Measurements from ENCODE around the gene ATG10. TPM values are rescaled to one million over a fixed set of nuclear protein-coding genes. Genes with fewer than 3 reads are reported as not detected.

ATG10 gene
- 10 to 100 TPM in 1 of 4 donors, 1 to 10 TPM in 3; 4.8 to 13.7 (median 8.4) TPM for total RNA-seq

DNA sequence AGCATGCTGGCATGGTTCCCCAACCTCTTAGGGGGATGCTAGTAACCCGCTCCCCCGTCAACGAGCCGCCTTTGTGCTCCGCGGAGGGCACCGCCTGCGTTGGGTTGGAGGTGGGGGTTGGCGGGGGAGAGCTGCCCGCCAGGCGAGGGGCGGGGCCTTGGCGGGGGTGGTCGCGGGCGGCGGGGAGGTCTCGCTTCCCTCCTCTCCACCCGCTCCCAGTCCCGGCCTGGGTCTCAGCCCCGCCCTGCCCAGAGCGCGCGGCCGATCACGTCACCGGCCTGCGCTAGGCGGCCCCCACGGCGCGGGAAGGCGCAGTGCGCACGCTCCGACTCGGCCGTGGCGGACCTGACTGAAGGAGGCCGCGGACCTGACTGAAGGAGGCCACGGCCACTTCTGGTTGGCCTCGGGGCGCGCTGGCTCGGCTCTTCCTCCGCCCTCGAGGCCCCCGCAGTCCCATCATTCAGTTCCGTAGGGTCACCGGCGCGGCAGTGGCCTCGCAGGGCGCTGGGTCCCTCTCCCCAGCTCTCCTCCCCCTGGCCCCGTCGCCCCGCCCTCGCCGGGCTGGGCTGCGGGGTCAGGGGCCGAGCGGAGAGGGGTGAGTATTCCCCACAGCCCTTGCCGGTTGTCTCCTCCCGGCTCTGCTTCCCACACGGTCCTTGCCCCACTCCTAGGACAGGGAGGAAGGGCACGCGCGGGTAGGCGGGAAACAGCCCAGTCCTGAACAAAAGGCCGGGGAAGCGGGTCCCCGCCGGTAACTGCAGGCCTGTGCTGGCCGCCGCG lies at the start of gene ATG10:
Gene ATG10 (plus strand): TSS at position 312 of the 780 bp plus-strand sequence. CDS start 15,548 bp downstream, outside the sequence.
- peak within 1 kb of the TSS; percentile 72 for H3K4me3 ChIP-seq (ENCODE audit: low read depth, poor library complexity, severe bottlenecking)
- TF ChIP-seq POLR2A (IDR thresholded peaks at IDR 0.05) (peak in 1 of 2 donors; percentile 90), CTCF (IDR thresholded peaks at IDR 0.05) (no peak)
- 0% methylated on average over 9 to 35 of the region's 77 CpGs for WGBS, 2 donors
- intact Hi-C loops (cut with DNase I; ENCODE audit: low total_unique reads) = loop anchor here (10.0 kb wide), 1 partner anchor 117 kb away; no protein-coding TSS in a partner anchor
- peak; percentile 81 to 97 for DNase-seq (ENCODE audit: low spot score in 2 of 2)

DNA sequence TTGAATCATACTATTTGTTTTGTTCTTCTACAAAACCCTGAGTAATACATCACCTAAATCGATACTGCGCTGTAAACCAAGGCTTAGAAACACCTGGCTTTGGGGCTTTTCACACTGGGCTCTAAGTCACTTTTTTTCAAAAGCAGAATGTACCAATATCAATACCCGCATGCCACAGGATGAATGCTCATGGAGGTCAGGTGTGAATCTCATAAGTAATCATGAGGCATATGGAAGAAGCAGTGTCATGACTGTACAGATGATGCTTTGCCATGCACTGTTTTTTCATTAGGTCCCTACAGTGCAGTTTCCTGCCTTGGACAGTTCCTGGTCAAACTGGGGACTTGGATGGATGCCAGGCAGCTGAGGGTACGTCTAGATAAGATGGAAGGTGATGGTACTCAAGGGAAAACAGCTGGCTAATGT lies 49.0 kb upstream of the ATG10 start:
- intact Hi-C loops (cut with DNase I; ENCODE audit: low total_unique reads) = no loop called here
- no peak for DNase-seq (ENCODE audit: low spot score in 2 of 2)
- WGBS, 2 donors = 72 to 83% methylated on average over 4 of the region's 4 CpGs
- TF ChIP-seq CTCF (IDR thresholded peaks at IDR 0.05) (no peak), POLR2A (IDR thresholded peaks at IDR 0.05) (no peak)
- H3K4me3 ChIP-seq (ENCODE audit: low read depth, poor library complexity, severe bottlenecking) = no peak overlapping the region

DNA sequence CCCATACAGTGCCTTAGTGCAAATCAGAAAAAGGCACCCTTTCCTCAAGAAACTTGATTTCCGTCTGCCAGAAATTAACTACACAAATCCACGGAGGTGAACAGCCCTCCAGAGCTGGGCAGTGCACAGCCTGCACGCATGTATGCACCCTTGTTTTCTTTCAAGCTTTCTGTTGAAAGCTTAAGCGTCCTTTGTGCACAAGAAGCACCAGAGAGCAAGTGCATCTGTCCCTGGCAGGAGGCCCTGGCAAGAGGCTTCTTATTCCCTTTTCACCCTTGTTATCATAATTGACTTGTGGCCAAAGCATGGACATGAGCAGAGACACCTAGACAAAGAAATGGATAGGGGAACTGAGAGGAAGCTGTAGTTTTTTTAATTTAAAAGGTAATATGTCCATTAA lies 47.4 kb upstream of the ATG10 start:
- TF ChIP-seq POLR2A (IDR thresholded peaks at IDR 0.05) = no peak
- no peak for TF ChIP-seq CTCF (IDR thresholded peaks at IDR 0.05)
- intact Hi-C loops (cut with DNase I; ENCODE audit: low total_unique reads) = no loop called here
- no peak overlapping the region for H3K4me3 ChIP-seq (ENCODE audit: low read depth, poor library complexity, severe bottlenecking)
- DNase-seq (ENCODE audit: low spot score in 2 of 2) = no peak
- 64 to 70% methylated on average over 4 of the region's 4 CpGs for WGBS, 2 donors

- intact Hi-C loops (cut with DNase I; ENCODE audit: low total_unique reads) = no loop called here
- DNase-seq (ENCODE audit: low spot score in 2 of 2) = no peak
- TF ChIP-seq CTCF (IDR thresholded peaks at IDR 0.05) = no peak
- TF ChIP-seq POLR2A (IDR thresholded peaks at IDR 0.05) = no peak
- 89 to 90% methylated on average over 4 of the region's 4 CpGs for WGBS, 2 donors
- no peak overlapping the region for H3K4me3 ChIP-seq (ENCODE audit: low read depth, poor library complexity, severe bottlenecking)
Measured at GRCh38 chr5:81925009-81925408, 46.8 kb upstream of the ATG10 start.

GRCh38 chr5:81925981-81926380 lies 45.8 kb upstream of the ATG10 start:
- DNase-seq (ENCODE audit: low spot score in 2 of 2) = no peak
- 81 to 86% methylated on average over 7 of the region's 7 CpGs for WGBS, 2 donors
- intact Hi-C loops (cut with DNase I; ENCODE audit: low total_unique reads) = no loop called here
- no peak overlapping the region for H3K4me3 ChIP-seq (ENCODE audit: low read depth, poor library complexity, severe bottlenecking)
- TF ChIP-seq CTCF (IDR thresholded peaks at IDR 0.05) = no peak
- no peak for TF ChIP-seq POLR2A (IDR thresholded peaks at IDR 0.05)

Data from lower leg skin (tissue), 4 donors.